ENCODE results near the gene RALGAPB.

DNA sequence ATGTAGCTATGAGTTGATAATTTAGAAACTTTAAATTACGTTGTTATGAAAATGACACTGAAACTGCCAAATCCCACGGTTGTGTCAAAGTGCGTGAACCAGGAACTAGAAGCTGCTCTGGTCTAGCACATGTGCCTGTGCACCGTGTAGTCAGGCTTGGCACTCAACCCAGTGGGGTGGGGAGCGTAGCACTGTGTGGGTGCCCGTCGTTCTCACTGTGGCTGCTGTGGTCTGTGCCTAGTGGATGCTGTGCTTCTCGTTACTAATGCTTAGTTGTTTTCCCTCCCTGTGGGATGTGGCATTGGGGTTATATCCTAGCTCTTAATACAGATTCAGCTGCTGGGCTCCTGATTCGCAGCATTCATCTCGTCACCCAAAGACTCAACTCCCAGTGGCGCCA is 62.1 kb downstream of the RALGAPB start:
- TF ChIP-seq, protein P1, sequence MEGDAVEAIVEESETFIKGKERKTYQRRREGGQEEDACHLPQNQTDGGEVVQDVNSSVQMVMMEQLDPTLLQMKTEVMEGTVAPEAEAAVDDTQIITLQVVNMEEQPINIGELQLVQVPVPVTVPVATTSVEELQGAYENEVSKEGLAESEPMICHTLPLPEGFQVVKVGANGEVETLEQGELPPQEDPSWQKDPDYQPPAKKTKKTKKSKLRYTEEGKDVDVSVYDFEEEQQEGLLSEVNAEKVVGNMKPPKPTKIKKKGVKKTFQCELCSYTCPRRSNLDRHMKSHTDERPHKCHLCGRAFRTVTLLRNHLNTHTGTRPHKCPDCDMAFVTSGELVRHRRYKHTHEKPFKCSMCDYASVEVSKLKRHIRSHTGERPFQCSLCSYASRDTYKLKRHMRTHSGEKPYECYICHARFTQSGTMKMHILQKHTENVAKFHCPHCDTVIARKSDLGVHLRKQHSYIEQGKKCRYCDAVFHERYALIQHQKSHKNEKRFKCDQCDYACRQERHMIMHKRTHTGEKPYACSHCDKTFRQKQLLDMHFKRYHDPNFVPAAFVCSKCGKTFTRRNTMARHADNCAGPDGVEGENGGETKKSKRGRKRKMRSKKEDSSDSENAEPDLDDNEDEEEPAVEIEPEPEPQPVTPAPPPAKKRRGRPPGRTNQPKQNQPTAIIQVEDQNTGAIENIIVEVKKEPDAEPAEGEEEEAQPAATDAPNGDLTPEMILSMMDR (IDR thresholded peaks at IDR 0.05; ENCODE audit: borderline replicate concordance, extremely low read depth, low read length, poor library complexity, severe bottlenecking), result no peak
- TF ChIP-seq EZH2 (IDR thresholded peaks at IDR 0.05; ENCODE audit: borderline replicate concordance, low read depth, low read length, severe bottlenecking), result no peak

Data from DND-41 (cell line).